BLaER1 (cell line): Measurements from ENCODE around the gene TTL.
"Not testable (repeated sequence)": the region's sequence is repeated elsewhere in the genome, so short reads cannot be mapped to it uniquely, and the experiment has no call there.

ENCODE experiments used
- H3K27ac ChIP-seq: shearing (Covaris generic); formaldehyde crosslinking; 2 replicates; pipeline ENCODE4 v1.8.1; 2022
- H3K27me3 ChIP-seq: shearing (Covaris generic); formaldehyde crosslinking; 2 replicates; pipeline ENCODE4 v1.8.1; 2022
- H3K36me3 ChIP-seq: shearing (Covaris generic); formaldehyde crosslinking; 2 replicates; pipeline ENCODE4 v1.8.1; 2022
- H3K4me1 ChIP-seq: shearing (Covaris generic); formaldehyde crosslinking; 2 replicates; pipeline ENCODE4 v1.8.1; 2022
- H3K4me2 ChIP-seq: shearing (Covaris generic); formaldehyde crosslinking; 2 replicates; pipeline ENCODE4 v1.8.1; 2022
- H3K4me3 ChIP-seq: shearing (Covaris generic); formaldehyde crosslinking; 2 replicates; pipeline ENCODE4 v1.8.1; 2022
- H3K9ac ChIP-seq: shearing (Covaris generic); formaldehyde crosslinking; 2 replicates; pipeline ENCODE4 v1.8.1; 2022
- H3K9me3 ChIP-seq: shearing (Covaris generic); formaldehyde crosslinking; 2 replicates; pipeline ENCODE4 v1.8.1; 2022
- H4K20me1 ChIP-seq: shearing (Covaris generic); formaldehyde crosslinking; 2 replicates; pipeline ENCODE4 v1.8.1; 2022
- Cebpa-rat ChIP-seq: shearing (Covaris generic); IDR thresholded peaks from 2 replicates; pipeline ENCODE4 v1.8.1; 2022

Gene TTL

DNA sequence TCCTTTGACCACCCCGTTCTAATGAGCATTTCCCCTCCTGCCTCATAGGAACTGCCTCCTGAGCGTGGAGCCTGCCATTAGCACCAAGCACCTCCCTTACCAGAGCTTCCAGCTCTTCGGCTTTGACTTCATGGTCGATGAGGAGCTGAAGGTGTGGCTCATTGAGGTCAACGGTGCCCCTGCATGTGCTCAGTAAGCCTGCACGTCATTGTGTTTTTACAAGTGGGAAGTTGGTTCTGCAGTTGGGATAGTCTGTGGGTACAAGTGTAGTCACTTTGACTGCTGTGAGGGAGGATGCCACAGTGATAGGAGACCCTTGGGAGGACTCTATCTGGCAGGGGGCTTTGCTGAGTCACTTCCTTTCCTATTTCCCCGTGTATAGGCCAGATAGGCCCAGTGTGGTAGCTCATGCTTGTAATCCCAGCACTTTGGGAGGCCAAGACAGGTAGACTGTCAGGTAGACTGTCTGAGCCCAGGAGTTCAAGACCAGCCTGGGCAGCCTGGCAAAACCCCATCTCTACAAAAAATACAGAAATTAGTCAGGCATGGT is 38.4 kb downstream of the TTL start:
- peaks cover 86% of the 10 kb centered on the region for H3K36me3 ChIP-seq

GRCh38 chr2:112523291-112523777 is 41.4 kb downstream of the TTL start:
- no peak overlapping the region for H3K9ac ChIP-seq
- no peak overlapping the region for H3K4me2 ChIP-seq
- H3K27me3 ChIP-seq: no peaks in the 10 kb centered on the region; the same call in 1 of the 2 replicates
- no peak overlapping the region for H3K27ac ChIP-seq
- no peaks in the 10 kb centered on the region for H3K4me1 ChIP-seq
- TF ChIP-seq Cebpa-rat: no peak
- H3K4me3 ChIP-seq: no peak overlapping the region
- H3K36me3 ChIP-seq: peaks cover 64% of the 10 kb centered on the region
- H3K9me3 ChIP-seq: 0 out of 2 replicates have a peak, but pooled peaks cover 6% of the 10 kb centered on the region
- H4K20me1 ChIP-seq: no peaks in the 10 kb centered on the region

More for the DNA sequence above, 38.4 kb downstream of the TTL start:
- Histone ChIP-seq H3K27me3 (no peaks in the 10 kb centered on the region; the same call in 1 of the 2 replicates), H3K9ac (no peak overlapping the region), H4K20me1 (no peaks in the 10 kb centered on the region), H3K4me2 (no peak overlapping the region), H3K4me1 (no peaks in the 10 kb centered on the region), H3K9me3 (peaks cover 12% of the 10 kb centered on the region), H3K4me3 (no peak overlapping the region), H3K27ac (no peak overlapping the region)
- no peak for TF ChIP-seq Cebpa-rat

GRCh38 chr2:112524276-112524675 is 42.3 kb downstream of the TTL start:
- not testable (repeated sequence) for H3K9me3 ChIP-seq, H4K20me1 ChIP-seq, H3K4me2 ChIP-seq, H3K27ac ChIP-seq, H3K9ac ChIP-seq, H3K4me3 ChIP-seq, H3K27me3 ChIP-seq, H3K4me1 ChIP-seq
- H3K36me3 ChIP-seq: peaks cover 64% of the 10 kb centered on the region

DNA sequence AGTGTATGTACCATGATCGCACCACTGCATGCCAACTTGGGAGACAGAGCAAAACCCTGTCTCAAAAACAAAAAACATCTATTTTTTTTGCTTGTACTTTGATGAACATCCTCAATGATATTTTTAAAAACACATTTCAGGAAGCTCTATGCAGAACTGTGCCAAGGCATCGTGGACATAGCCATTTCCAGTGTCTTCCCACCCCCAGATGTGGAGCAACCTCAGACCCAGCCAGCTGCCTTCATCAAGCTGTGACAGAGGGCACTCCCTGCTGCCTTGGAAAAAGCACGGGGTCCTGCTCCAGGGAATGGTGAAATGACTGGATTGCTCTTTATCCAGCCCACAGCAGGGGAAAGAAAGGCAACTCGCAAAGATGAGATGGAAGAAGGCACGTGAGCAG is 46.6 kb downstream of the TTL start:
- H3K36me3 ChIP-seq: peaks cover 61% of the 10 kb centered on the region
- no peak overlapping the region for H3K27ac ChIP-seq
- H4K20me1 ChIP-seq: no peaks in the 10 kb centered on the region
- TF ChIP-seq Cebpa-rat: no peak
- H3K27me3 ChIP-seq: no peaks in the 10 kb centered on the region
- no peak overlapping the region for H3K4me3 ChIP-seq
- H3K4me2 ChIP-seq: no peak overlapping the region
- H3K4me1 ChIP-seq: 0 out of 2 replicates have a peak, but pooled peaks cover 10% of the 10 kb centered on the region
- 0 out of 2 replicates have a peak, but pooled peaks cover 4% of the 10 kb centered on the region for H3K9me3 ChIP-seq
- no peak overlapping the region for H3K9ac ChIP-seq

DNA sequence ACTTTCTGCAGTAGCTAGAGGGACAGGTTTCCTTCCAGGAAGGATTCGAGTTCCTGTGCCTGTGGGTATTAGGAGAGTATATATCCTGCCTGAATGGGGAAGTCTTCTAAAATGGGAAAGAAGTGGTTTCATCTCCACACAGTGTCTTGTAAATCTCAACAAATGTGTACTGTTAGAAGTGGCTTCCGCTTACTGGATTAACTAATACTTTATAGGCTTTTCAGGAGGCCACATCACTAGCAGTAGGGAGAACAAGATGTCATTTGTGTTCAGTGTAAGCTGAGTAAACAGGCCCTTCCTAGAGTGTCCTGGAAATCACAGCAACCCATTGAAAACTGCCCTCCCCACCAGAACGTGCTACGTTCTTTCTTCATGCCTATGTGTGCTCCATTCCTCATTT is 47.8 kb downstream of the TTL start:
- Histone ChIP-seq H3K9me3 (no peaks in the 10 kb centered on the region), H3K4me2 (no peak overlapping the region), H3K27ac (no peak overlapping the region), H3K4me3 (no peak overlapping the region), H3K4me1 (0 out of 2 replicates have a peak, but pooled peaks cover 10% of the 10 kb centered on the region), H4K20me1 (no peaks in the 10 kb centered on the region), H3K36me3 (peaks cover 58% of the 10 kb centered on the region), H3K27me3 (no peaks in the 10 kb centered on the region), H3K9ac (no peak overlapping the region)
- no peak for TF ChIP-seq Cebpa-rat

- Histone ChIP-seq H3K4me2 (no peak overlapping the region), H3K27me3 (no peaks in the 10 kb centered on the region), H3K9ac (no peak overlapping the region), H3K9me3 (no peaks in the 10 kb centered on the region), H3K36me3 (peaks cover 58% of the 10 kb centered on the region), H4K20me1 (no peaks in the 10 kb centered on the region), H3K4me1 (0 out of 2 replicates have a peak, but pooled peaks cover 10% of the 10 kb centered on the region), H3K4me3 (no peak overlapping the region), H3K27ac (no peak overlapping the region)
- TF ChIP-seq Cebpa-rat: no peak
These were observed 48.8 kb downstream of the TTL start for GRCh38 chr2:112530728-112531127.

DNA sequence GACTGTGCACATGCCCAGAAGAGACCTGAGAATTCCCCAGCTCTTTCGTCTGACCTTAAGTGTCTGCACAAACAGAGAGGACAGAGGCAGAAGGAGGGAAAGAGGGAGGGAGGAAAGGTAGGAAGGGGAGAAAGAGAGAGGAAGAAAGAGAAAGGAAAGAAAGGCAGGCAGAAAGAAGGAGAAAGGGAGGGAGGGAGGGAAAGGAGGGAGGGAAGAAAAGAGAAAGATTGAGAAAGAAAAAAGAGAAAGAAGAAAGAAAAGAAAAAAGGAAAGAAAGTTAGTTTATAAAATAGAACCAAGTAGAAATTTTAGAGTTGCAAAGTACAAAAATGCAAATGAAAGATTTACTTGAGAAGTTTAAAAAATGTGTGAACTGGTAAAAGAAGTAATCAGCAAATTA is 52.9 kb downstream of the TTL start:
- Histone ChIP-seq H3K4me1 (0 out of 2 replicates have a peak, but pooled peaks cover under 1% of the 10 kb centered on the region), H3K27me3 (no peaks in the 10 kb centered on the region), H3K9me3 (no peaks in the 10 kb centered on the region), H4K20me1 (no peaks in the 10 kb centered on the region), H3K36me3 (peaks cover 36% of the 10 kb centered on the region), H3K27ac (no peak overlapping the region), H3K4me2 (no peak overlapping the region), H3K4me3 (no peak overlapping the region), H3K9ac (no peak overlapping the region)
- no peak for TF ChIP-seq Cebpa-rat

GRCh38 chr2:112536665-112537064 is 54.7 kb downstream of the TTL start:
- H4K20me1 ChIP-seq, H3K27me3 ChIP-seq, H3K9ac ChIP-seq, H3K9me3 ChIP-seq, H3K4me3 ChIP-seq, H3K4me2 ChIP-seq, H3K4me1 ChIP-seq, H3K27ac ChIP-seq: not testable (repeated sequence)
- H3K36me3 ChIP-seq: peaks cover 19% of the 10 kb centered on the region

DNA sequence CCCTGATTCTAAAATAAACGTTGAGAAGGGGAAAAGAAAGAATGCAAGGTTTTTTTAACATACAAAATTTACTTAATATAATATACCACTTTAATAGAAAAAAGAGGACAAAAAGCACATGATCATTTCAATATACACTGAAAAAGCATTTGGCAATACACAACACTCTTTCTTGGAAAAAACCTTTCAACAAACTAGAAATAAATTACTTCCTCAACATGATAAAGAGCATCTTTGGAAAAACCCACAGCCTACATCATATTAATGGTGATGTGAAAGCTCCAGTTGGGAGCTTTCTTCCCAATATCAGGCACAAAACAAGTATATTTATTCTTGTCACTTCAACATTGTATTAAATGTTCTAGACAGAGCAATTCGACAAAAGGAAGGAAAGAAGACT is 57.4 kb downstream of the TTL start:
- H3K4me2 ChIP-seq: no peak overlapping the region
- no peaks in the 10 kb centered on the region for H3K27me3 ChIP-seq
- H3K9me3 ChIP-seq: no peaks in the 10 kb centered on the region
- no peak for TF ChIP-seq Cebpa-rat
- H3K27ac ChIP-seq: no peak overlapping the region
- peaks cover 12% of the 10 kb centered on the region for H4K20me1 ChIP-seq
- H3K4me3 ChIP-seq: no peak overlapping the region
- H3K4me1 ChIP-seq: peaks cover 21% of the 10 kb centered on the region
- H3K36me3 ChIP-seq: no peaks in the 10 kb centered on the region
- H3K9ac ChIP-seq: no peak overlapping the region

- Histone ChIP-seq H3K4me2 (peak overlapping the region; percentile 93), H3K9ac (peak overlapping the region; percentile 95), H3K27me3 (no peaks in the 10 kb centered on the region), H3K4me3 (peak overlapping the region; percentile 87), H3K9me3 (no peaks in the 10 kb centered on the region), H3K27ac (peak overlapping the region; percentile 95), H4K20me1 (peaks cover 28% of the 10 kb centered on the region), H3K36me3 (peaks cover 7% of the 10 kb centered on the region; the same call in 1 of the 2 replicates), H3K4me1 (peaks cover 28% of the 10 kb centered on the region)
- no peak for TF ChIP-seq Cebpa-rat
These were observed 59.0 kb downstream of the TTL start for GRCh38 chr2:112540906-112541305.
